ENCODE measurements around the gene TFDP1.

DNA sequence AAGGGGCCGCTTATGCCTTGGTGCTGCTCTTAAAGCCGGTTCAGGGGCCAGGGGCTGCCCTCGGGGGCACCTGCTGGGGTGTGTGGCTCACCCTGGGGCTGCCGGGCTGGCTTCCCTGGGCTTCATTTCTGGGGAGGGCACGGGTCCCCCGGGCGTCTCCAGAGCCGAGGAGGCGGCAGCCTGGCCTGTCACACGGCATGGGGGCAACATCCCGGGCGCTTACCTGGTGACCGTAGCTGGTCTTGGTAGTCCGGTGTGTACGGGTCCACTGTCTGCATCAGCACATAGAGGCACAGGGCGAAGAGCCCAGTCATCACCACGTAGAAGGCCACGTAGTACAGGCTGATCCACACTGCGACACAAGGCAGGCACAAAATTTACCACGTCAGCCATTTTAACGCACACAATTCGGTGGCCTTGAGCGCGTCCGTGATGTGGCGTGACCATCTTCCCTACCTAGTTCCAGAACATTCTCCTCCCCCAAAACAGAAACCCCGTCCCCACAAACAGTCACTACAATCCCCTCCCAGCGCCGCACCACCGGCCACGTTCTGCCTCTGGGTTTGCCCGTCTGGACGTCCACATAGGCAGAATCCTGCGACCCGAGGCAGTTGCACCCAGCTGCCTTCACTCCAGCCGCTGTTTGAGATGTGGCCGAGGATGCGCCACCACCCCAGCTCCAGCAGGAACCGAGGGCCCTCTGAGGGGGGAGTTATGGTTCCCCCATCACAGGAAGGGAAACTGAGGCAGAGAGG, 70.2 kb downstream of the TFDP1 start:
- TF ChIP-seq POLR2A (IDR thresholded peaks at IDR 0.05) (no peak), CTCF (IDR thresholded peaks at IDR 0.05) (no peak), POLR2AphosphoS5 (IDR thresholded peaks at IDR 0.05; ENCODE audit: insufficient read depth in 1 of 2, low read depth in 1 of 2) (no peak)

All from vagina (tissue), 2 donors.